Measurements from ENCODE around the gene CACNA1F. TPM values are rescaled to one million over a fixed set of nuclear protein-coding genes. Genes with fewer than 3 reads are reported as not detected.

The CACNA1F gene
- total and polyA plus RNA-seq, 10 of the 15 experiments (the other 5 are each of a cell fraction or from before 2014, with no cell fraction given), result 0.01 to 0.32 (median 0.05) TPM; not detected in 5

DNA sequence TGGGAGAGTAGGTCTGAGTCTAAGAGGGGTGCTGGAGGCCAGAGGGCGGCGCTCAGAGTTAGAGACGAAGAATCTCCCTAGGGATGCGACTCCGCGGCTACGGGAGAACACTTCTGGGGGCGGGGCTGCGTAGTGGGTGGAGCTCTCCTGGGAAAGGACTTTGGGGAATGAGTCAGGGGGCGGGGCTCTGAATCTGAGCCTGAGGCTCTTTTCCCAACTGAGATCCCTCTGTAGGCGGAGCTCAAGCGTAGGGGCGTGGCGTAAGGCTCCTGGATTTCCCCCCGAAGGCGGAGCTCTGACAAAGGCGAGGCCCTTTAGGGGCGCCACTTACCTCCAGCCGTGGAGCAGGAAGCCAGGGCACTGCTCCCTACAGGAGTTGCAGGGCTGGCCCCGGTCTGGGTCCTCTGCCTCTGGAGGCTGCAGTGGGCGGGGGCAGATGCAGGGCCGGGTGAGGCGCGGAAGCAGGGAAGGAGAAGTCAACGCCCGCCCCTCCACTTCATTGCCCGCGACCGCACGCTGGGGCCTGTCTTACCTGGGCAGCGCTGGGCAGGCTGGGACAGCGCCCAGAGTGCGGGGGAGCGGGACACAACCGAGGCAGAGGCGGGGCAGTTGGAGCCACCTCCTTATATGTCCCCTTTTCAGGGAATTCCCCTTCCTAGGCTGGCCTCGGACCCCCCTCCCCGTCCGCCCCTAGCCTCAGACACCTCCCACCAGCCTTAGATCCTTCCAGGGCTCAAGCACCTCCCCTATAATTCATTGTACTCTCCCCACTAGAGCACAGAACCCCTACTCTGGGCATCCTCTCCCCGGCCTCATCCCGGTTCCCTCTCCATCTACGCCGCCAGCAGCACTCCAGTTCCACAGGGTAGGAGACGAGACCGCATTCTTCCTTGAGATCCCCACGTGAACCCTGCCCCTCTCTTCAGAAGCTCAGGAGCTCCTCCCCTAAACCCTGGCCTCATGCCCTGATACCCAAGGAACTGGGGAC, 48.6 kb downstream of the CACNA1F start:
- FAIRE-seq, result no peak
- H3K36me3 ChIP-seq (ENCODE audit: control insufficient read depth in 2 of 2, insufficient read depth in 2 of 2, low read length in 1 of 2), result peaks cover 0 to 3% of the 10 kb centered on the region in 2 experiments; a peak in 2 of 4 replicates
- TF ChIP-seq LARP7 (IDR thresholded peaks at IDR 0.05) (peak; percentile 50; the same call in 1 of the 2 replicates), SPI1 (IDR thresholded peaks at IDR 0.05; ENCODE audit: borderline replicate concordance, insufficient read depth, low read depth, low read length) (no peak), GATAD2B (conservative IDR thresholded peaks at IDR 0.05; ENCODE audit: low read depth) (peak; percentile 49; the same call in 1 of the 2 replicates), IKZF1 (conservative IDR thresholded peaks at IDR 0.05) (peak; percentile 57), BRCA1 (IDR thresholded peaks at IDR 0.05; ENCODE audit: low read depth, low read length) (no peak), RAD21 (IDR thresholded peaks at IDR 0.05; ENCODE audit: insufficient read depth, low read depth, low read length) (no peak), POLR2A (IDR thresholded peaks at IDR 0.05; ENCODE audit: low read depth, low read length) (peak; percentile 50; the same call in 1 of the 2 replicates), POLR2AphosphoS5 (IDR thresholded peaks at IDR 0.05; ENCODE audit: low read length) (peak; percentile 26; the same call in 1 of the 2 replicates), CBX5 (IDR thresholded peaks at IDR 0.05; ENCODE audit: low read depth) (no peak), DPF2 (IDR thresholded peaks at IDR 0.05) (0 out of 2 replicates have a peak, but pooled peaks have one; percentile 18), BACH1 (IDR thresholded peaks at IDR 0.05; ENCODE audit: borderline replicate concordance) (0 out of 2 replicates have a peak, but pooled peaks have one; percentile 27)
- TF ChIP-seq, protein P1, sequence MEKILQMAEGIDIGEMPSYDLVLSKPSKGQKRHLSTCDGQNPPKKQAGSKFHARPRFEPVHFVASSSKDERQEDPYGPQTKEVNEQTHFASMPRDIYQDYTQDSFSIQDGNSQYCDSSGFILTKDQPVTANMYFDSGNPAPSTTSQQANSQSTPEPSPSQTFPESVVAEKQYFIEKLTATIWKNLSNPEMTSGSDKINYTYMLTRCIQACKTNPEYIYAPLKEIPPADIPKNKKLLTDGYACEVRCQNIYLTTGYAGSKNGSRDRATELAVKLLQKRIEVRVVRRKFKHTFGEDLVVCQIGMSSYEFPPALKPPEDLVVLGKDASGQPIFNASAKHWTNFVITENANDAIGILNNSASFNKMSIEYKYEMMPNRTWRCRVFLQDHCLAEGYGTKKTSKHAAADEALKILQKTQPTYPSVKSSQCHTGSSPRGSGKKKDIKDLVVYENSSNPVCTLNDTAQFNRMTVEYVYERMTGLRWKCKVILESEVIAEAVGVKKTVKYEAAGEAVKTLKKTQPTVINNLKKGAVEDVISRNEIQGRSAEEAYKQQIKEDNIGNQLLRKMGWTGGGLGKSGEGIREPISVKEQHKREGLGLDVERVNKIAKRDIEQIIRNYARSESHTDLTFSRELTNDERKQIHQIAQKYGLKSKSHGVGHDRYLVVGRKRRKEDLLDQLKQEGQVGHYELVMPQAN (conservative IDR thresholded peaks at IDR 0.05), result 0 out of 2 replicates have a peak, but pooled peaks have one; percentile 57
- TF ChIP-seq, protein P2, sequence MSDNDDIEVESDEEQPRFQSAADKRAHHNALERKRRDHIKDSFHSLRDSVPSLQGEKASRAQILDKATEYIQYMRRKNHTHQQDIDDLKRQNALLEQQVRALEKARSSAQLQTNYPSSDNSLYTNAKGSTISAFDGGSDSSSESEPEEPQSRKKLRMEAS (IDR thresholded peaks at IDR 0.05; ENCODE audit: low read depth, low read length), result no peak
- peaks cover 5% of the 10 kb centered on the region for H3K79me2 ChIP-seq (ENCODE audit: control insufficient read depth, insufficient read depth, low read length)
- CTCF ChIA-PET, result interaction anchor here (0.9 to 2.5 kb wide), 7 partner anchors 8 to 84 kb away, joined by 3 to 15 read pairs (median 3); no protein-coding TSS in a partner anchor
- peak overlapping the region; percentile 80 for H3K4me3 ChIP-seq
- in situ Hi-C loops (cut with MboI) (loop anchor here (10.0 kb wide), 1 partner anchor 380 kb away; the partner anchor contains the start of gene HDAC6), intact Hi-C loops (cut with micrococcal nuclease; ENCODE audit: unreplicated experiment) (no loop called here)
- peak; percentile 78 for ATAC-seq
- no TSS peak for BruUV-seq (replicated peaks)
- H3K9ac ChIP-seq (ENCODE audit: control insufficient read depth, insufficient read depth, low read length), result peak overlapping the region; percentile 65
- no peak overlapping the region for H2AFZ ChIP-seq (ENCODE audit: control insufficient read depth, low read depth, low read length)
- SMC1A ChIA-PET (ENCODE audit: uncharacterized antibody, unreplicated experiment), result interaction anchor here (0.6 to 2.1 kb wide), 4 partner anchors 18 to 105 kb away, joined by 3 to 5 read pairs (median 3); partner anchors contain the start of gene WDR45
- no peaks in the 10 kb centered on the region for H3K27me3 ChIP-seq (replicated peaks in 1 of 2; ENCODE audit: control insufficient read depth in 2 of 2, insufficient read depth in 2 of 2, low read length in 1 of 2)
- peak overlapping the region; percentile 79; the same call in 1 of the 2 replicates for H3K4me2 ChIP-seq (ENCODE audit: control insufficient read depth, insufficient read depth)
- POLR2A ChIA-PET, result interaction anchor here (0.5 to 3.0 kb wide), 5 partner anchors 13 to 104 kb away, joined by 3 to 21 read pairs (median 4); partner anchors contain the start of gene PLP2
- RAD21 ChIA-PET (ENCODE audit: unreplicated experiment), result interaction anchor here (1.2 to 2.1 kb wide), 4 partner anchors 13 to 84 kb away, joined by 3 to 10 read pairs (median 4); partner anchors contain the start of gene PLP2
- no peaks in the 10 kb centered on the region for H4K20me1 ChIP-seq (ENCODE audit: control insufficient read depth, insufficient read depth)
- peaks cover 1% of the 10 kb centered on the region; the same call in 1 of the 2 replicates for H3K4me1 ChIP-seq (ENCODE audit: control insufficient read depth, insufficient read depth, low read length)
- DNase-seq (ENCODE audit: low read depth, low spot score), result no peak
- 41% methylated on average over 42 of the region's 46 CpGs for WGBS (ENCODE audit: insufficient coverage, insufficient replicate concordance, low lambda C conversion rate, missing lambda C conversion rate)
- H3K27ac ChIP-seq (ENCODE audit: control insufficient read depth, insufficient read depth), result peak overlapping the region; percentile 55
- no peaks in the 10 kb centered on the region; the same call in 2 of the 3 replicates for H3K9me3 ChIP-seq (replicated peaks; ENCODE audit: control insufficient read depth, insufficient read depth, low read length)

Measured in GM12878 (cell line).